Endothelial cell of umbilical vein (primary cell): ENCODE data around the gene SLC29A3. TPM values are rescaled to one million over a fixed set of nuclear protein-coding genes. Genes with fewer than 3 reads are reported as not detected.

Experiments
- BruUV-seq: library from RNA; stranded (reverse); fragments of 400-500 nt; replicated peaks from 2 replicates; lab custom pipeline; 2021; lab: Mats Ljungman, UMichigan
- CTCF ChIA-PET: fragments of 300-600, 350-600 bp; sonication (Branson Sonifier 250); formaldehyde crosslinking; loops from one replicate; lab custom pipeline; 2021; ENCODE audit warnings: antibody characterized with exemption, inconsistent platforms; lab: Charles Lee
- POLR2A ChIA-PET: fragments of 300-600, 350-600 bp; sonication (Branson Sonifier 250); formaldehyde crosslinking; loops from one replicate; lab custom pipeline; 2021; ENCODE audit warnings: antibody characterized with exemption, inconsistent platforms; lab: Charles Lee
- DNase-seq: peaks from one replicate; pipeline ENCODE4 v3.0.0-alpha.2; 2011; ENCODE audit warnings: low read depth, low spot score
- FAIRE-seq: peaks from 2 replicates; lab custom pipeline; 2011; peaks lifted over from hg19 to GRCh38; lab: Jason Lieb, UNC
- H2AFZ ChIP-seq: 2 replicates; pipeline ENCODE4 v1.6.0; 2012; ENCODE audit warnings: low read depth, low read length, control low read depth, inconsistent platforms
- H3K27ac ChIP-seq: 2 replicates; pipeline ENCODE4 v1.5.1; 2011; ENCODE audit warnings: low read depth, mild to moderate bottlenecking, control low read depth, low read length, moderate library complexity; ENCODE audit not compliant: insufficient read depth
- H3K27me3 ChIP-seq, 2 experiments: 2 replicates each; pipeline versions ENCODE4 v1.6.0 to v1.6.1; 2011; ENCODE audit warnings: low read length in 2 of 2, mixed read lengths in 1 of 2; ENCODE audit not compliant: control insufficient read depth in 2 of 2, insufficient read depth in 2 of 2
- H3K36me3 ChIP-seq, 2 experiments: 2 replicates in 1 of 2; 3 replicates in 1 of 2; pipeline ENCODE4 v1.5.1; 2011; ENCODE audit warnings: low read length in 2 of 2, mild to moderate bottlenecking in 1 of 2, moderate library complexity in 1 of 2; ENCODE audit not compliant: control insufficient read depth in 2 of 2, insufficient read depth in 2 of 2; ENCODE audit errors: extremely low read depth in 1 of 2
- H3K4me1 ChIP-seq: 3 replicates; pipeline ENCODE4 v1.5.1; 2011; ENCODE audit warnings: mild to moderate bottlenecking, low read length; ENCODE audit not compliant: control insufficient read depth, insufficient read depth; ENCODE audit errors: extremely low read depth
- H3K4me2 ChIP-seq: 2 replicates; pipeline ENCODE4 v1.6.1; 2011; ENCODE audit warnings: low read length, control low read depth, mixed read lengths; ENCODE audit not compliant: insufficient read depth
- H3K4me3 ChIP-seq, 3 experiments: fragments of 200-600 bp in 1 of 3; sonication (generic), shearing (Covaris generic) in 1 of 3; replicated peaks in 1 of 3; 2 replicates each; pipeline ENCODE4 v1.5.1; 2011 to 2016; ENCODE audit warnings: control low read depth in 3 of 3, low read length in 3 of 3, mild to moderate bottlenecking in 2 of 3, inconsistent platforms in 1 of 3, low read depth in 1 of 3, moderate library complexity in 1 of 3; ENCODE audit not compliant: insufficient read depth in 1 of 3
- H3K79me2 ChIP-seq: 2 replicates; pipeline ENCODE4 v1.6.0; 2012; ENCODE audit warnings: low read length, inconsistent platforms; ENCODE audit not compliant: control insufficient read depth, insufficient read depth
- H3K9ac ChIP-seq: replicated peaks from 2 replicates; pipeline ENCODE3; 2011; ENCODE audit warnings: low read length, control low read depth; ENCODE audit not compliant: insufficient read depth; ENCODE audit errors: extremely low read depth
- H3K9me1 ChIP-seq: replicated peaks from 3 replicates; pipeline ENCODE4 v1.6.0; 2011; ENCODE audit warnings: mild to moderate bottlenecking, low read length; ENCODE audit not compliant: control insufficient read depth, insufficient read depth; ENCODE audit errors: extremely low read depth
- H3K9me3 ChIP-seq: replicated peaks from 2 replicates; pipeline ENCODE4 v1.5.1; 2012; ENCODE audit warnings: low read length, inconsistent platforms; ENCODE audit not compliant: control insufficient read depth, insufficient read depth
- H4K20me1 ChIP-seq: replicated peaks from 2 replicates; pipeline ENCODE3; 2011; ENCODE audit warnings: mild to moderate bottlenecking, low read length; ENCODE audit not compliant: control insufficient read depth, insufficient read depth; ENCODE audit errors: extremely low read depth
- CTCF ChIP-seq, 2 donors: IDR thresholded peaks; 1 replicate in 1 of 2; 2 replicates in 1 of 2; pipeline ENCODE4 v1.5.1; 2011; ENCODE audit warnings: low read length in 2 of 2, mild to moderate bottlenecking in 2 of 2, moderate library complexity in 2 of 2, control low read depth in 1 of 2, inconsistent platforms in 1 of 2, low read depth in 1 of 2; ENCODE audit not compliant: insufficient read depth in 1 of 2; ENCODE audit errors: extremely low read depth in 1 of 2
- EZH2 ChIP-seq: IDR thresholded peaks from 2 replicates; pipeline ENCODE4 v1.6.1; 2012; ENCODE audit warnings: borderline replicate concordance, low read depth, mild to moderate bottlenecking, moderate library complexity, low read length, inconsistent platforms; ENCODE audit not compliant: severe bottlenecking
- FOS ChIP-seq: IDR thresholded peaks from 2 replicates; pipeline ENCODE4 v1.6.1; 2011; ENCODE audit warnings: mild to moderate bottlenecking, low read length, moderate library complexity, borderline replicate concordance; ENCODE audit not compliant: insufficient read depth
- GATA2 ChIP-seq: IDR thresholded peaks from 2 replicates; pipeline ENCODE4 v1.7.0; 2011; ENCODE audit warnings: low read depth, mild to moderate bottlenecking, moderate library complexity, mixed read lengths, low read length; ENCODE audit not compliant: insufficient read length, insufficient read depth
- JUN ChIP-seq: IDR thresholded peaks from 2 replicates; pipeline ENCODE4 v1.6.1; 2011; ENCODE audit warnings: borderline replicate concordance, low read depth; ENCODE audit not compliant: insufficient read length, insufficient read depth
- MYC ChIP-seq: IDR thresholded peaks from one replicate; pipeline ENCODE4 v1.6.1; 2011; ENCODE audit warnings: mild to moderate bottlenecking, low read depth, low read length
- POLR2A ChIP-seq: IDR thresholded peaks from 2 replicates; pipeline ENCODE4 v1.6.1; 2012; ENCODE audit warnings: low read depth, mild to moderate bottlenecking, control low read depth, low read length
- POLR2AphosphoS5 ChIP-seq: IDR thresholded peaks from 2 replicates; pipeline ENCODE4 v1.6.1; 2012; ENCODE audit warnings: low read depth, mild to moderate bottlenecking, control low read depth, low read length, moderate library complexity; ENCODE audit not compliant: insufficient read depth
- dilution Hi-C: fragments of 300-500 bp; cut with MboI; formaldehyde crosslinking; loops from one replicate; pipeline ENCODE4 v1.15.0; 2019; ENCODE audit warnings: low sequenced_read_pairs; ENCODE audit not compliant: extremely low pct_ligation_motif_present
- intact Hi-C: fragments of 100-400 bp; cut with micrococcal nuclease; formaldehyde crosslinking; loops from one replicate; pipeline ENCODE4 v1.10.0; 2022
- polyA plus RNA-seq, 4 experiments: library from polyadenylated mRNA; depleted of rRNA in 3 of 4; stranded (reverse) in 3 of 4; unstranded in 1 of 4; fragments of >200 nt; gene quantifications; 2 replicates each; pipeline versions ENCODE4 v1.2.1 to v1.2.3, GENCODE V29; 2011 to 2012; ENCODE audit warnings: missing spikeins in 1 of 4
- total RNA-seq: library from RNA; stranded (reverse); gene quantifications from 2 replicates; pipeline ENCODE4 v1.2.3, GENCODE V29; 2021
- TF ChIP-seq, protein P1 (sequence below): IDR thresholded peaks from 2 replicates; pipeline ENCODE4 v1.6.1; 2011; ENCODE audit not compliant: insufficient read depth, insufficient read length

Gene SLC29A3
- total and polyA plus RNA-seq, 2 donors (not counting 3 experiments of a cell fraction or from before 2014, with no cell fraction given) = 5.0 to 9.1 TPM

DNA sequence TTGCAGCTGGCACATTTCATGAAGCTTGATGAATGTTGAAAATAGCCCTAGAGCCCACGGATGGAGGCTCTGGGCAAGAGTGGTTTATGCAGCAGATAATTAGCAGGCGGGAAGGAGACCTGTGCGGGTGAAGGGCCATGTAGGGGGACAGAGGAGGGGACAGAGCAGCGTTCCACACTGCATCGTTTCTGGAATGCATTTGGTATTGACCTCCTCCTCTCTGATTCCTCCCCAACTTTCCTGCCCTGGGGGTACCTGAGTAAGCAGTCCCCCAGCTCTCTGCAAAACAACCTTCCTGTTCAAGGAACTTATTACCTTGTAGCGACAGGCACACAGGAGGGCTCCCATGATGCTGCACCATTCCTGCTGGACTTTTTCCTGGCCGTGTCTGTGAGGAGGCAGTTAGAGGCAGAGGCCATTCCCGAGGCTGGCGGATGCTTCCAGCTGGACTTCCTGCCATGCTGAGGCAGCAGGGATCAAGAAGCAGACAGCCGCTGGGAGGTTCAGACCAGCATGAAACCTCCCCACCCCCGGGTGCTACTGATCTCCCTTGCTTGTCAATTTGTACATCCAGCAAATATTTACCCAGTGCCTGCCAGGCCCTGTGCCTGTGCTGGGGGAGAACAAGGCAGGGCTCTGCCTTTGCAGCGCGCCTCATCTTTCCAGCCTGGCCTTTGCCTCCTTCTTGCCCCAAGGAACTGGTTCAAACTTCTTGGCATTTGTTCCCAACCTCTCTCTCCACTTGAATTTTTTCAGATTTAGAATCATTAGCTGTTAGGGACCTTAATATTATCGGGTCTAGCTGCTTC is 28.7 kb downstream of the SLC29A3 start:
- Histone ChIP-seq H3K27ac (no peak overlapping the region), H3K9ac (no peak overlapping the region), H3K4me3 (no peak overlapping the region), H2AFZ (no peak overlapping the region), H4K20me1 (no peaks in the 10 kb centered on the region), H3K36me3 (no peaks in the 10 kb centered on the region), H3K4me2 (no peak overlapping the region), H3K9me1 (no peaks in the 10 kb centered on the region), H3K4me1 (peaks cover 2% of the 10 kb centered on the region), H3K9me3 (no peaks in the 10 kb centered on the region), H3K27me3 (no peaks in the 10 kb centered on the region), H3K79me2 (no peaks in the 10 kb centered on the region)
- TF ChIP-seq EZH2 = no peak
- TF ChIP-seq, protein P1, sequence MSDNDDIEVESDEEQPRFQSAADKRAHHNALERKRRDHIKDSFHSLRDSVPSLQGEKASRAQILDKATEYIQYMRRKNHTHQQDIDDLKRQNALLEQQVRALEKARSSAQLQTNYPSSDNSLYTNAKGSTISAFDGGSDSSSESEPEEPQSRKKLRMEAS = no peak
- TF ChIP-seq FOS = no peak
- TF ChIP-seq POLR2AphosphoS5 = no peak
- TF ChIP-seq CTCF (IDR thresholded peaks at IDR 0.05; ENCODE audit: extremely low read depth in 1 of 2, insufficient read depth in 1 of 2, low read depth in 1 of 2, low read length in 2 of 2) = no peak
- TF ChIP-seq JUN = no peak
- no peak for TF ChIP-seq POLR2A
- no peak for TF ChIP-seq MYC
- TF ChIP-seq GATA2 = no peak
- dilution Hi-C loops = no loop called here
- POLR2A ChIA-PET = interaction anchor here (0.6 kb wide), 1 partner anchor 13 kb away, joined by 6 read pairs; no protein-coding TSS in a partner anchor
- FAIRE-seq = peak; percentile 82
- intact Hi-C loops = no loop called here
- BruUV-seq = no TSS peak
- DNase-seq = no peak
- CTCF ChIA-PET = interaction anchor here (1.1 to 2.3 kb wide), 3 partner anchors 10 to 29 kb away, joined by 3 to 11 read pairs (median 3); partner anchors contain the start of gene SLC29A3
